ENCODE data around the gene ZG16B.

Gene ZG16B

GRCh38 chr16:2790631-2791030, 39.5 kb upstream of the ZG16B start:
- H3K36me3 ChIP-seq, result no peaks in the 10 kb centered on the region
- H3K27ac ChIP-seq, result no peak overlapping the region
- H3K27me3 ChIP-seq, result peaks cover 59% of the 10 kb centered on the region
- peaks cover 33 to 36% of the 10 kb centered on the region in 2 experiments for H3K4me1 ChIP-seq (ENCODE audit: control insufficient read depth in 1 of 2, insufficient read depth in 1 of 2, low read depth in 1 of 2, low read length in 1 of 2)
- no peak overlapping the region for H3K4me3 ChIP-seq (ENCODE audit: low read depth in 1 of 2, low read length in 1 of 2)
- no peaks in the 10 kb centered on the region for H3K9me3 ChIP-seq
- TF ChIP-seq CTCF (IDR thresholded peaks at IDR 0.05), result no peak

- TF ChIP-seq CTCF (IDR thresholded peaks at IDR 0.05), result no peak
- H3K9me3 ChIP-seq, result no peaks in the 10 kb centered on the region
Measured at GRCh38 chr16:2791174-2791573, 38.9 kb upstream of the ZG16B start.

GRCh38 chr16:2792940-2793339, 37.2 kb upstream of the ZG16B start:
- no peak overlapping the region for H3K4me3 ChIP-seq (ENCODE audit: low read depth in 1 of 2, low read length in 1 of 2)
- H3K9me3 ChIP-seq, result no peaks in the 10 kb centered on the region
- no peaks in the 10 kb centered on the region for H3K36me3 ChIP-seq
- no peak for TF ChIP-seq CTCF (IDR thresholded peaks at IDR 0.05)
- H3K27ac ChIP-seq, result peak overlapping the region; percentile 52
- H3K4me1 ChIP-seq (ENCODE audit: control insufficient read depth in 1 of 2, insufficient read depth in 1 of 2, low read depth in 1 of 2, low read length in 1 of 2), result peaks cover 27 to 30% of the 10 kb centered on the region in 2 experiments
- peaks cover 36% of the 10 kb centered on the region for H3K27me3 ChIP-seq

More at GRCh38 chr16:2791174-2791573, 38.9 kb upstream of the ZG16B start:
- Histone ChIP-seq H3K4me1 (ENCODE audit: control insufficient read depth in 1 of 2, insufficient read depth in 1 of 2, low read depth in 1 of 2, low read length in 1 of 2) (peaks cover 28 to 34% of the 10 kb centered on the region in 2 experiments), H3K36me3 (no peaks in the 10 kb centered on the region), H3K4me3 (ENCODE audit: low read depth in 1 of 2, low read length in 1 of 2) (no peak overlapping the region), H3K27ac (no peak overlapping the region), H3K27me3 (peaks cover 53% of the 10 kb centered on the region)

- Histone ChIP-seq H3K4me1 (ENCODE audit: control insufficient read depth in 1 of 2, insufficient read depth in 1 of 2, low read depth in 1 of 2, low read length in 1 of 2) (peaks cover 27 to 30% of the 10 kb centered on the region in 2 experiments), H3K4me3 (ENCODE audit: low read depth in 1 of 2, low read length in 1 of 2) (no peak overlapping the region), H3K27ac (no peak overlapping the region), H3K27me3 (peaks cover 17% of the 10 kb centered on the region), H3K36me3 (no peaks in the 10 kb centered on the region), H3K9me3 (no peaks in the 10 kb centered on the region)
- no peak for TF ChIP-seq CTCF (IDR thresholded peaks at IDR 0.05)
Measured at GRCh38 chr16:2795395-2796143, 34.5 kb upstream of the ZG16B start.

GRCh38 chr16:2798723-2799204, 31.3 kb upstream of the ZG16B start:
- Histone ChIP-seq H3K27ac (no peak overlapping the region), H3K36me3 (no peaks in the 10 kb centered on the region), H3K9me3 (no peaks in the 10 kb centered on the region), H3K27me3 (peaks cover 9% of the 10 kb centered on the region), H3K4me1 (ENCODE audit: control insufficient read depth in 1 of 2, insufficient read depth in 1 of 2, low read depth in 1 of 2, low read length in 1 of 2) (peaks cover 16 to 19% of the 10 kb centered on the region in 2 experiments), H3K4me3 (ENCODE audit: low read depth in 1 of 2, low read length in 1 of 2) (no peak overlapping the region)
- no peak for TF ChIP-seq CTCF (IDR thresholded peaks at IDR 0.05)

Data from neutrophil (primary cell).